ENCODE results near the gene CPD.

- TF ChIP-seq CTCF (IDR thresholded peaks at IDR 0.05; ENCODE audit: low read depth, low read length) (no peak), EZH2phosphoT487 (IDR thresholded peaks at IDR 0.05; ENCODE audit: low read depth) (no peak)
These were observed 96.5 kb downstream of the CPD start for GRCh38 chr17:30475206-30475605.

Measured in OCI-LY3 (cell line).